MCF 10A (cell line): ENCODE results near the gene ANKRD6. TPM values are rescaled to one million over a fixed set of nuclear protein-coding genes. Genes with fewer than 3 reads are reported as not detected.
A peak's percentile ranks its signal among the peaks of the same experiment; 100 is the strongest.

Source experiments
- BruUV-seq: library from RNA; stranded (reverse); fragments of 400-500 nt; replicated peaks from 2 replicates; lab custom pipeline; 2021; lab: Mats Ljungman, UMichigan
- CTCF ChIA-PET: fragments of 300-600 bp; sonication (Branson Sonifier 250); formaldehyde crosslinking; extraction: SDS; loops from one replicate; lab custom pipeline; 2021; ENCODE audit warnings: antibody characterized with exemption, inconsistent platforms; lab: Yijun Ruan, JAX
- POLR2A ChIA-PET: fragments of 300-600, 350-650 bp; sonication (Branson Sonifier 250); formaldehyde crosslinking; extraction: SDS; loops from one replicate; lab custom pipeline; 2020; ENCODE audit warnings: antibody characterized with exemption, inconsistent platforms; lab: Yijun Ruan, JAX
- DNase-seq: peaks from one replicate; pipeline ENCODE4 v3.0.0-alpha.2; 2018; ENCODE audit not compliant: unreplicated experiment
- H3K27ac Mint-ChIP-seq: one replicate; pipeline ENCODE4 v1.8.0; 2022; ENCODE audit warnings: mild to moderate bottlenecking, low read depth, mixed read lengths; ENCODE audit not compliant: unreplicated experiment
- H3K27me3 Mint-ChIP-seq: one replicate; pipeline ENCODE4 v1.8.0; 2022; ENCODE audit warnings: mixed read lengths; ENCODE audit not compliant: insufficient read depth, unreplicated experiment
- H3K36me3 Mint-ChIP-seq: one replicate; pipeline ENCODE4 v1.8.0; 2022; ENCODE audit warnings: mild to moderate bottlenecking, moderate library complexity, mixed read lengths; ENCODE audit not compliant: insufficient read depth, unreplicated experiment
- H3K4me1 Mint-ChIP-seq: one replicate; pipeline ENCODE4 v1.8.0; 2022; ENCODE audit warnings: mixed read lengths; ENCODE audit not compliant: insufficient read depth, unreplicated experiment
- H3K4me3 Mint-ChIP-seq: one replicate; pipeline ENCODE4 v1.8.0; 2022; ENCODE audit warnings: mild to moderate bottlenecking, moderate library complexity, mixed read lengths; ENCODE audit not compliant: unreplicated experiment
- H3K9me3 Mint-ChIP-seq: one replicate; pipeline ENCODE4 v1.8.0; 2022; ENCODE audit warnings: mixed read lengths; ENCODE audit not compliant: unreplicated experiment
- intact Hi-C: fragments of 100-400 bp; cut with micrococcal nuclease; formaldehyde crosslinking; loops from 2 replicates; pipeline ENCODE4 v1.14.1; 2022
- total RNA-seq: library from RNA; stranded (reverse); gene quantifications from 2 replicates; pipeline ENCODE4 v1.2.3, GENCODE V29; 2022
- TF ChIP-seq, protein P1 (sequence below): fragments of 200-600 bp; IDR thresholded peaks from one replicate; pipeline ENCODE4 v1.8.0; 2022; ENCODE audit warnings: antibody characterized with exemption, mild to moderate bottlenecking; ENCODE audit not compliant: unreplicated experiment

The ANKRD6 gene
- total RNA-seq, 1 experiment from 2014 or later = 2.1 TPM

DNA sequence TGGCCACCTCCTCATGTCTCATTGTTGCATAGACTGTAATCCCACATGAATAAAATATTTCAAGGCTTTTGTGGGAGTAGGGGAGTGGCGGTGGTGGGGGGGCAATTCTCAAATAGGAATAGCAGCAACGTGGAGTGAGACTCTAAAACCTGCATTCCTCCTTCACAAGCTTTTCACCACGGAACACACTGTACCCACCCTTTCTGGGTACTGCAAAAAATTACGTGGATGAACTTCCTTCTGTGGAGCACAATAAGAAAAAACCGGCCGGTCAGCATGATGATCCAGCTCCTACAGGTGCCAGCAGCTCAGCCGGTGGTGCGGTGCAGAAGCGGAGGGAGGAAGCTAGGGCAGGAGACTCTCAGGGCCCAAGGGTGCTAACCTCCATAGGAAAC, 19.9 kb upstream of the ANKRD6 start:
- no peaks in the 10 kb centered on the region for H3K9me3 Mint-ChIP-seq
- POLR2A ChIA-PET = interaction anchor here (0.5 to 1.1 kb wide), 4 partner anchors 40 to 949 kb away, joined by 3 read pairs; no protein-coding TSS in a partner anchor
- H3K27ac Mint-ChIP-seq = no peak overlapping the region
- BruUV-seq = no TSS peak
- TF ChIP-seq, protein P1, sequence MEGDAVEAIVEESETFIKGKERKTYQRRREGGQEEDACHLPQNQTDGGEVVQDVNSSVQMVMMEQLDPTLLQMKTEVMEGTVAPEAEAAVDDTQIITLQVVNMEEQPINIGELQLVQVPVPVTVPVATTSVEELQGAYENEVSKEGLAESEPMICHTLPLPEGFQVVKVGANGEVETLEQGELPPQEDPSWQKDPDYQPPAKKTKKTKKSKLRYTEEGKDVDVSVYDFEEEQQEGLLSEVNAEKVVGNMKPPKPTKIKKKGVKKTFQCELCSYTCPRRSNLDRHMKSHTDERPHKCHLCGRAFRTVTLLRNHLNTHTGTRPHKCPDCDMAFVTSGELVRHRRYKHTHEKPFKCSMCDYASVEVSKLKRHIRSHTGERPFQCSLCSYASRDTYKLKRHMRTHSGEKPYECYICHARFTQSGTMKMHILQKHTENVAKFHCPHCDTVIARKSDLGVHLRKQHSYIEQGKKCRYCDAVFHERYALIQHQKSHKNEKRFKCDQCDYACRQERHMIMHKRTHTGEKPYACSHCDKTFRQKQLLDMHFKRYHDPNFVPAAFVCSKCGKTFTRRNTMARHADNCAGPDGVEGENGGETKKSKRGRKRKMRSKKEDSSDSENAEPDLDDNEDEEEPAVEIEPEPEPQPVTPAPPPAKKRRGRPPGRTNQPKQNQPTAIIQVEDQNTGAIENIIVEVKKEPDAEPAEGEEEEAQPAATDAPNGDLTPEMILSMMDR = no peak
- no peaks in the 10 kb centered on the region for H3K4me1 Mint-ChIP-seq
- CTCF ChIA-PET = interaction anchor here (0.6 to 3.2 kb wide), 5 partner anchors 10 to 187 kb away, joined by 3 to 12 read pairs (median 4); no protein-coding TSS in a partner anchor
- intact Hi-C loops = no loop called here
- H3K36me3 Mint-ChIP-seq = no peaks in the 10 kb centered on the region
- DNase-seq = no peak
- peak overlapping the region; percentile 71 for H3K4me3 Mint-ChIP-seq
- H3K27me3 Mint-ChIP-seq = peaks cover 27% of the 10 kb centered on the region

DNA sequence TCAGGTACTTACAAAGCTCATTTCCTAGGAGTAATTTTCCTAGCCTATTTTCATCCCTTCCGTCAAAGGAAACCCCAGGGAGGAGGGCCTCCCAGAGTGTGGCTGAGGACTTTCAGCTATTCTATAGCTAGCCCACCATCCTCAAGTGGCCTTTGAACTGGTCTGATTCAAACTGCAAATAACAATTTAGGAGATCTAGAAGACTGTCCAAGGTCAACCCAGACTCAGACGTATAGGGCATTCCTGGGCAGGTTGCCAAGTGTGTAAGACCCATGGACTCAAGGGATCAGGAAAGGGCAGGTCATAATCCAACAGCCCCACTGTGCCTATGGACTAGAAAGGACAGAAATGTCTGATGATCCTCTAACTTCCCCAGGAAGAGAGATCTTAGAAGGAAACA, 18.7 kb upstream of the ANKRD6 start:
- no peak for DNase-seq
- ChIA-PET POLR2A (interaction anchor here (1.0 kb wide), 1 partner anchor 13 kb away, joined by 4 read pairs; no protein-coding TSS in a partner anchor), CTCF (interaction anchor here (0.7 to 3.2 kb wide), 5 partner anchors 9 to 224 kb away, joined by 3 to 12 read pairs (median 3); partner anchors contain the start of gene ANKRD6)
- Mint-ChIP-seq H3K36me3 (no peaks in the 10 kb centered on the region), H3K27ac (no peak overlapping the region), H3K4me1 (no peaks in the 10 kb centered on the region), H3K9me3 (no peaks in the 10 kb centered on the region), H3K27me3 (peaks cover 27% of the 10 kb centered on the region), H3K4me3 (no peak overlapping the region)
- TF ChIP-seq, protein P1 = no peak
- no TSS peak for BruUV-seq
- intact Hi-C loops = no loop called here

DNA sequence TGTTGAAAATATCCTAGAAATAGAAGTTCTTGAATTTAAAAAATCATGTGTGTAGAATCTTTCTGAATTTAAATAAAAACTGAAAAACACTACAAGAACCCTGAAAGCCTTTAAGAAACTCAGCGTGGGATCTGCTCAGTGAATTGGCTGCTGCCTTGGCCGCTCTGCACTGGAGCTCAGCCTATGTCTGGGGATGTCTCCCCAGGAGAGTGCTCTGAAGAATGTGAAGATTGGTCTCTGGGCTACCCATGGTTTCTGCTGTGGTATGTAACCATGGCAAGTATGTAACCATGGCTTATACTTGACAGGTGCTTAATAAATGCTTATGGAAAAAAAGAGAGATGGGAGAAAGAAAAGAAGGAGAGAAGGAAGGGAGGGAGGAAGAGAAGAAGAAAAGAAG, 17.8 kb upstream of the ANKRD6 start:
- POLR2A ChIA-PET = no interaction called here
- Mint-ChIP-seq H3K4me3 (no peak overlapping the region), H3K36me3 (no peaks in the 10 kb centered on the region), H3K9me3 (no peaks in the 10 kb centered on the region), H3K27ac (no peak overlapping the region), H3K4me1 (no peaks in the 10 kb centered on the region), H3K27me3 (peaks cover 27% of the 10 kb centered on the region)
- no TSS peak for BruUV-seq
- intact Hi-C loops = no loop called here
- CTCF ChIA-PET = interaction anchor here (0.5 to 3.7 kb wide), 5 partner anchors 12 to 153 kb away, joined by 3 to 22 read pairs (median 3); partner anchors contain the start of gene ANKRD6
- TF ChIP-seq, protein P1 = no peak
- DNase-seq = no peak

DNA sequence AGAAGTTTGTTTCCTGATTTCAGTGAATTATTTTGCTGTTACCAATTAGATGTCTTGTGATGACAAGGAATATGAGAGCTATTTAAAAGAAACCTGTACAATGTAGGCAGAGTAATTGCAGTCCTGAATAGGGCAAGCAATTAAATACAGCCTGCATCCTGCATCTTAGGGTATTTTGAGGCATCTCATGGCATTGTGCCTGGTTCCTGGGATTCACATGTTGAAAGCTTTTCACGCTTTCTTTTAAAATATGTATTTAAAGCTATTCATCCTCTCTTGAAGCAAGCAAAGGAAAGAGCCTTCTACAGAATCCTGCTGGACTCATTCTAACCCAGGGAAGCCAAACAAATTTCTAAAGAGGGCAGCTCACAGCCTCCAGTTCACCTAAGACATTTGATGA, 16.2 kb upstream of the ANKRD6 start:
- ChIA-PET POLR2A (no interaction called here), CTCF (interaction anchor here (0.9 to 3.7 kb wide), 5 partner anchors 16 to 196 kb away, joined by 3 to 22 read pairs (median 6); partner anchors contain the start of gene ANKRD6)
- TF ChIP-seq, protein P1 = no peak
- no peak overlapping the region for H3K4me3 Mint-ChIP-seq
- peaks cover 27% of the 10 kb centered on the region for H3K27me3 Mint-ChIP-seq
- no peaks in the 10 kb centered on the region for H3K36me3 Mint-ChIP-seq
- no peak for DNase-seq
- BruUV-seq = no TSS peak
- H3K4me1 Mint-ChIP-seq = no peaks in the 10 kb centered on the region
- H3K27ac Mint-ChIP-seq = no peak overlapping the region
- intact Hi-C loops = no loop called here
- no peaks in the 10 kb centered on the region for H3K9me3 Mint-ChIP-seq
